ENCODE data around the gene KIF1A. TPM values are rescaled to one million over a fixed set of nuclear protein-coding genes. Genes with fewer than 3 reads are reported as not detected.
"Not testable (repeated sequence)": the region's sequence is repeated elsewhere in the genome, so short reads cannot be mapped to it uniquely, and the experiment has no call there.

Gene KIF1A
- total RNA-seq, 2 experiments from 2014 or later = 3.3 to 3.8 TPM

GRCh38 chr2:240683980-240684728, 135.9 kb downstream of the KIF1A start:
- CTCF ChIA-PET; H3K27ac Mint-ChIP-seq; H3K4me1 Mint-ChIP-seq (ENCODE audit: low read depth): not testable (repeated sequence)

GRCh38 chr2:240683329-240683979, 136.6 kb downstream of the KIF1A start:
- POLR2A ChIA-PET; H3K36me3 Mint-ChIP-seq; intact Hi-C loops (cut with micrococcal nuclease); DNase-seq; H3K4me3 Mint-ChIP-seq; H3K27ac Mint-ChIP-seq; H3K4me1 Mint-ChIP-seq (ENCODE audit: low read depth); CTCF ChIA-PET; H3K27me3 Mint-ChIP-seq; H3K9me3 Mint-ChIP-seq: not testable (repeated sequence)

More at GRCh38 chr2:240683980-240684728, 135.9 kb downstream of the KIF1A start:
- intact Hi-C loops (cut with micrococcal nuclease); H3K36me3 Mint-ChIP-seq; DNase-seq; H3K4me3 Mint-ChIP-seq; POLR2A ChIA-PET; H3K9me3 Mint-ChIP-seq; H3K27me3 Mint-ChIP-seq: not testable (repeated sequence)

- H3K9me3 Mint-ChIP-seq; H3K4me1 Mint-ChIP-seq (ENCODE audit: low read depth); H3K4me3 Mint-ChIP-seq; CTCF ChIA-PET; H3K36me3 Mint-ChIP-seq; POLR2A ChIA-PET; intact Hi-C loops (cut with micrococcal nuclease); DNase-seq; H3K27me3 Mint-ChIP-seq; H3K27ac Mint-ChIP-seq: not testable (repeated sequence)
Observed at GRCh38 chr2:240682431-240683224, 137.4 kb downstream of the KIF1A start, which contains the start of gene AQP12B. Gene AQP12B (minus strand): TSS chr2:240682885. CDS start chr2:240682837, 48 bp downstream.

GRCh38 chr2:240680185-240680584, 139.8 kb downstream of the KIF1A start:
- H3K4me3 Mint-ChIP-seq; CTCF ChIA-PET; H3K27me3 Mint-ChIP-seq; H3K36me3 Mint-ChIP-seq; DNase-seq; intact Hi-C loops (cut with micrococcal nuclease); H3K4me1 Mint-ChIP-seq (ENCODE audit: low read depth); POLR2A ChIA-PET; H3K27ac Mint-ChIP-seq; H3K9me3 Mint-ChIP-seq: not testable (repeated sequence)

GRCh38 chr2:240678909-240679308, 141.1 kb downstream of the KIF1A start:
- DNase-seq; H3K27ac Mint-ChIP-seq; intact Hi-C loops (cut with micrococcal nuclease); H3K27me3 Mint-ChIP-seq; POLR2A ChIA-PET; H3K36me3 Mint-ChIP-seq; H3K9me3 Mint-ChIP-seq; CTCF ChIA-PET; H3K4me1 Mint-ChIP-seq (ENCODE audit: low read depth); H3K4me3 Mint-ChIP-seq: not testable (repeated sequence)

GRCh38 chr2:240678043-240678442, 142.0 kb downstream of the KIF1A start:
- H3K27me3 Mint-ChIP-seq; POLR2A ChIA-PET; H3K9me3 Mint-ChIP-seq; H3K27ac Mint-ChIP-seq; H3K36me3 Mint-ChIP-seq; intact Hi-C loops (cut with micrococcal nuclease); H3K4me1 Mint-ChIP-seq (ENCODE audit: low read depth); H3K4me3 Mint-ChIP-seq; CTCF ChIA-PET; DNase-seq: not testable (repeated sequence)

GRCh38 chr2:240675345-240675744, 144.7 kb downstream of the KIF1A start:
- POLR2A ChIA-PET; H3K27me3 Mint-ChIP-seq; H3K36me3 Mint-ChIP-seq; H3K4me1 Mint-ChIP-seq (ENCODE audit: low read depth); H3K4me3 Mint-ChIP-seq; intact Hi-C loops (cut with micrococcal nuclease); DNase-seq; H3K9me3 Mint-ChIP-seq; H3K27ac Mint-ChIP-seq; CTCF ChIA-PET: not testable (repeated sequence)

GRCh38 chr2:240674461-240675184, 145.4 kb downstream of the KIF1A start:
- H3K36me3 Mint-ChIP-seq; H3K4me1 Mint-ChIP-seq (ENCODE audit: low read depth); CTCF ChIA-PET; H3K4me3 Mint-ChIP-seq; intact Hi-C loops (cut with micrococcal nuclease); H3K9me3 Mint-ChIP-seq; H3K27ac Mint-ChIP-seq; H3K27me3 Mint-ChIP-seq; DNase-seq; POLR2A ChIA-PET: not testable (repeated sequence)

GRCh38 chr2:240672701-240673190, 147.3 kb downstream of the KIF1A start:
- Mint-ChIP-seq H3K36me3 (no peaks in the 10 kb centered on the region), H3K4me3 (no peak overlapping the region), H3K27ac (no peak overlapping the region), H3K4me1 (ENCODE audit: low read depth) (no peaks in the 10 kb centered on the region), H3K27me3 (peaks cover 9% of the 10 kb centered on the region), H3K9me3 (no peaks in the 10 kb centered on the region)
- ChIA-PET POLR2A (no interaction called here), CTCF (no interaction called here)
- DNase-seq = no peak
- intact Hi-C loops (cut with micrococcal nuclease) = no loop called here

GRCh38 chr2:240672076-240672700, 147.8 kb downstream of the KIF1A start:
- no peaks in the 10 kb centered on the region for H3K4me1 Mint-ChIP-seq (ENCODE audit: low read depth)
- DNase-seq = no peak
- POLR2A ChIA-PET = no interaction called here
- peaks cover 12% of the 10 kb centered on the region for H3K27me3 Mint-ChIP-seq
- H3K36me3 Mint-ChIP-seq = no peaks in the 10 kb centered on the region
- intact Hi-C loops (cut with micrococcal nuclease) = no loop called here
- H3K4me3 Mint-ChIP-seq = no peak overlapping the region
- H3K27ac Mint-ChIP-seq = no peak overlapping the region
- no peaks in the 10 kb centered on the region for H3K9me3 Mint-ChIP-seq
- CTCF ChIA-PET = no interaction called here

- CTCF ChIA-PET = no interaction called here
- Mint-ChIP-seq H3K4me3 (no peak overlapping the region), H3K27me3 (peaks cover 17% of the 10 kb centered on the region), H3K4me1 (ENCODE audit: low read depth) (no peaks in the 10 kb centered on the region), H3K36me3 (no peaks in the 10 kb centered on the region), H3K27ac (no peak overlapping the region), H3K9me3 (no peaks in the 10 kb centered on the region)
- no peak for DNase-seq
- intact Hi-C loops (cut with micrococcal nuclease) = no loop called here
- POLR2A ChIA-PET = no interaction called here
Observed at GRCh38 chr2:240670950-240671349, 149.1 kb downstream of the KIF1A start.

- no peaks in the 10 kb centered on the region for H3K36me3 Mint-ChIP-seq
- ChIA-PET POLR2A (no interaction called here), CTCF (interaction anchor here (0.9 kb wide), 1 partner anchor 11 kb away, joined by 3 read pairs; no protein-coding TSS in a partner anchor)
- DNase-seq = no peak
- no peak overlapping the region for H3K4me3 Mint-ChIP-seq
- H3K27me3 Mint-ChIP-seq = peaks cover 17% of the 10 kb centered on the region
- H3K9me3 Mint-ChIP-seq = peaks cover under 1% of the 10 kb centered on the region
- H3K4me1 Mint-ChIP-seq (ENCODE audit: low read depth) = no peaks in the 10 kb centered on the region
- intact Hi-C loops (cut with micrococcal nuclease) = no loop called here
- H3K27ac Mint-ChIP-seq = no peak overlapping the region
Observed at GRCh38 chr2:240670402-240670801, 149.6 kb downstream of the KIF1A start.
